RWPE1 (cell line): Measurements from ENCODE around the gene USP2.

Experiments
- CTCF ChIA-PET: fragments of 350-600 bp; sonication (Branson Sonifier 250); formaldehyde crosslinking; extraction: SDS; loops from one replicate; lab custom pipeline; 2021; lab: Yijun Ruan, JAX
- POLR2A ChIA-PET: fragments of 400-600 bp; formaldehyde crosslinking; extraction: SDS; loops from one replicate; lab custom pipeline; 2020; ENCODE audit warnings: antibody characterized with exemption; ENCODE audit not compliant: low non-redundant PET; lab: Yijun Ruan, JAX
- DNase-seq: peaks from one replicate; pipeline ENCODE4 v3.0.0; 2012; ENCODE audit warnings: low spot score
- H3K27ac ChIP-seq: fragments of 450-650 bp; 2 replicates; pipeline ENCODE4 v1.5.1; 2017
- TF ChIP-seq, protein P1 (sequence below): fragments of 450-650 bp; conservative IDR thresholded peaks from 2 replicates; pipeline ENCODE4 v1.5.1; 2017; ENCODE audit warnings: low read depth, mild to moderate bottlenecking

USP2 gene

GRCh38 chr11:119334174-119334930 lies 47.1 kb downstream of the USP2 start, which contains the start of gene RNF26:
TSS of gene RNF26 (plus strand) at chr11:119334527. CDS start at chr11:119335123, 596 bp downstream.
- TF ChIP-seq, protein P1, sequence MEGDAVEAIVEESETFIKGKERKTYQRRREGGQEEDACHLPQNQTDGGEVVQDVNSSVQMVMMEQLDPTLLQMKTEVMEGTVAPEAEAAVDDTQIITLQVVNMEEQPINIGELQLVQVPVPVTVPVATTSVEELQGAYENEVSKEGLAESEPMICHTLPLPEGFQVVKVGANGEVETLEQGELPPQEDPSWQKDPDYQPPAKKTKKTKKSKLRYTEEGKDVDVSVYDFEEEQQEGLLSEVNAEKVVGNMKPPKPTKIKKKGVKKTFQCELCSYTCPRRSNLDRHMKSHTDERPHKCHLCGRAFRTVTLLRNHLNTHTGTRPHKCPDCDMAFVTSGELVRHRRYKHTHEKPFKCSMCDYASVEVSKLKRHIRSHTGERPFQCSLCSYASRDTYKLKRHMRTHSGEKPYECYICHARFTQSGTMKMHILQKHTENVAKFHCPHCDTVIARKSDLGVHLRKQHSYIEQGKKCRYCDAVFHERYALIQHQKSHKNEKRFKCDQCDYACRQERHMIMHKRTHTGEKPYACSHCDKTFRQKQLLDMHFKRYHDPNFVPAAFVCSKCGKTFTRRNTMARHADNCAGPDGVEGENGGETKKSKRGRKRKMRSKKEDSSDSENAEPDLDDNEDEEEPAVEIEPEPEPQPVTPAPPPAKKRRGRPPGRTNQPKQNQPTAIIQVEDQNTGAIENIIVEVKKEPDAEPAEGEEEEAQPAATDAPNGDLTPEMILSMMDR = no peak
- DNase-seq = peak; percentile 100
- H3K27ac ChIP-seq = peak within 1 kb of the TSS; percentile 82
- ChIA-PET CTCF (no interaction called here), POLR2A (interaction anchor here (0.6 kb wide), 1 partner anchor 42 kb away, joined by 3 read pairs; no protein-coding TSS in a partner anchor)

GRCh38 chr11:119332111-119332765 lies 49.3 kb downstream of the USP2 start:
- H3K27ac ChIP-seq = no peak overlapping the region
- ChIA-PET POLR2A (no interaction called here), CTCF (interaction anchor here (0.6 to 1.0 kb wide), 2 partner anchors 11 to 49 kb away, joined by 3 read pairs; partner anchors contain the start of gene USP2)
- no peak for DNase-seq
- TF ChIP-seq, protein P1 = no peak

DNA sequence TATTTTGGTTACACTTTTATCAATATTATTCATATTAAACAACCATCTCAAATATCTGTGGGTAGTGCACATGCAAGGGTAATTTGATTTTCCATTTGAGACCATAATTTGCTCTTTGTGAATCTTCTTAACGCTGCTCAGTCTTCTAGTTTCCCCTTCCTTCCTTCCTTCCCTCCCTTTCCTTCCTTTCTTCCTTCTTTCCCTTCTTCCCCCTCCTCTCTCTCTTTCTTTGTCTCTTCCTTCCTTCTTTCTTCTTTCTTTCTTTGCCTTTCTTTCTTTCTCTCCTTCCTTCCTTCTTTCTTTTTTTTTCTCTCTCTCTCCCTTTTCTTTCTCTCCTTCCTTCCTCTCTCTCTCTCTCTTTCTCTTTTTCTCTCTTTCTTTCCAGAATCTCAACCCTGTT lies 51.3 kb downstream of the USP2 start:
- TF ChIP-seq, protein P1 = no peak
- ChIA-PET CTCF (interaction anchor here (0.6 kb wide), 1 partner anchor 974 kb away, joined by 3 read pairs; no protein-coding TSS in a partner anchor), POLR2A (no interaction called here)
- DNase-seq = no peak
- H3K27ac ChIP-seq = no peak overlapping the region

- POLR2A ChIA-PET = no interaction called here
- TF ChIP-seq, protein P1 = no peak
- CTCF ChIA-PET = no interaction called here
- no peak for DNase-seq
- H3K27ac ChIP-seq = no peak overlapping the region
Measured at GRCh38 chr11:119329320-119329719, 52.2 kb downstream of the USP2 start.

GRCh38 chr11:119324189-119324588 lies 57.3 kb downstream of the USP2 start:
- ChIA-PET CTCF (interaction anchor here (0.6 to 4.4 kb wide), 10 partner anchors 10 to 982 kb away, joined by 3 to 28 read pairs (median 4); no protein-coding TSS in a partner anchor), POLR2A (no interaction called here)
- DNase-seq = no peak
- TF ChIP-seq, protein P1 = no peak
- no peak overlapping the region for H3K27ac ChIP-seq

DNA sequence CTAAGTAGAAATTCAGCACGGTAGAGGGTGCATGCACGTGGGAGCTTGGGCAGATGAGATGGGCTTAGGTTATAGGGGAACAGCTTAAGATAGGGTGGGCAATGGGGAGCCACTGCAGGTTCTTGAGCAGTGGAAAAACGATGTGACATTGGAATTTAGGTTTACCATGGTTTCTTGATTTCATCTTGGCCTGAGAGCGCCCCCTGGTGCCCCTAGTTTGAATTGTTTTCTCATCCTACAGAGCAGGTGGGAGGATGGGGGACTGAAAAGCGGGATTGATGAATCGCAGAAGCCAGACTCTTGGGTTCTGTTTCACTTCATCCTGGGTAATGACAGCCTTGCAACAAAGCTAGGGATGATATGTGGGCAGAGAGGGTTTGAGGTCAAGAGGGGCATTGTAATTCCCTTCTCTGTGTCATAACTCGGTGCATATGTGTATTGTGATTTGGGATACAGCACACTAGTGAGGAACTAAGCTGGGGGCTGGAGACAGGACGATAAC lies 57.9 kb downstream of the USP2 start:
- DNase-seq = peak; percentile 73
- CTCF ChIA-PET = interaction anchor here (0.6 to 4.4 kb wide), 15 partner anchors 9 to 369 kb away, joined by 3 to 28 read pairs (median 4); partner anchors contain the start of gene C1QTNF5
- TF ChIP-seq, protein P1 = peak; percentile 83
- no peak overlapping the region for H3K27ac ChIP-seq
- POLR2A ChIA-PET = no interaction called here
